ENCODE results near the gene USF2.
"Not testable (repeated sequence)": the region's sequence is repeated elsewhere in the genome, so short reads cannot be mapped to it uniquely, and the experiment has no call there.

Gene USF2

DNA sequence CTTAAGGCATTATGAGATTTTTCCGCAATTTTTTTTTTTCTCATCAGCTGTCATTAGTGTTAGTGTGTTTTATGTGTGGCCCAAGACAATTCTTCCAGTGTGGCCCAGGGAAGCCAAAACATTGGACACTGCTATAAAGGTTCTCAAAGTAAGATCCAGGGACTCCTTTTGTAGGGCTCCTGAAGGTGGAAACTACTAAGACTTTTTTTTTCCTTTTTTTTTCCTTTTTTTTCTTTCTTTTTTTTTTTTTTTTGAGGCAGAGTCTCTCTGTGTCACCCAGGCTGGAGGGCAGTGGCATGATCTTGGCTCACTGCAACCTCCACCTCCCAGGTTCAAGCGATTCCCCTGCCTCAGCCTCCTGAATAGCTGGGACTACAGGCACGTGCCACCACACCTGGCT is 16.7 kb downstream of the USF2 start:
- not testable (repeated sequence) for DNase-seq (ENCODE audit: low spot score)

DNA sequence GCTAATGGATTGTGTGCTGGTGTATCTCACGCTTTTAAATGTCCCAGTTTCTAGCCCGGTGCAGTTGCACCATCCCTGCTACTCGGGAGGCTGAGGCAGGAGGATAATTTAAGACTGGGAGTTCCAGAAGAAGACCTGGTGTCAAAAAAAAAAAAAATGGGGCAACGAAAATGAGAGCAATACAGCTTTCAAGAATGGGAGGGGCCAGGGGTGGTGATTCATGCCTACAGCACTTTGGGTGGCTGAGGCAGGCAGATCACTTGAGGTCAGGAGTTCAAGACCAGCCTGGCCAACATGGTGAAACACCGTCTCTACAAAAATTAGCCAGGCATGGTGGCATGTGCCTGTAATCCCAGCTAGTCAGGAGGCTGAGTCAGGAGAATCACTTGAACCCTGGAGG is 17.3 kb downstream of the USF2 start:
- DNase-seq (ENCODE audit: low spot score): not testable (repeated sequence)

DNA sequence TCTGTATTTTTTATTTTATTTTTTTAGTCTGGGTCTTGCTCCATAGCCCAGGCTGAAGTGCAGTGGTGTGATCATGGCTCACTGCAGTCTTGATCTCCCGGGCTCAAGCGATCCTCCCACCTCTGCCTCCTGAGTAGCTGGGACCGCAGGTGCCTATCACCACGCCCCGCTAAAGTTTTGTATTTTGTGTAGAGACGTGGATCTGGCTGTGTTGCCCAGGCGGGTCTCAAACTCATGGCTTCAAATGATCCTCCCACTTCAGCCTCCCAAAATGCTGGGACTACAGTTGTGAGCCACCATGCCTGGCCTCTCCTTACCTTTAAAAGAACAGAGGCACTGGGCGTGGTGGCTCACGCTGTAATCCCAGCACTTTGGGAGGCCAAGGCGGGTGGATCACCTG is 19.0 kb downstream of the USF2 start:
- no peak for DNase-seq (ENCODE audit: low spot score)

DNA sequence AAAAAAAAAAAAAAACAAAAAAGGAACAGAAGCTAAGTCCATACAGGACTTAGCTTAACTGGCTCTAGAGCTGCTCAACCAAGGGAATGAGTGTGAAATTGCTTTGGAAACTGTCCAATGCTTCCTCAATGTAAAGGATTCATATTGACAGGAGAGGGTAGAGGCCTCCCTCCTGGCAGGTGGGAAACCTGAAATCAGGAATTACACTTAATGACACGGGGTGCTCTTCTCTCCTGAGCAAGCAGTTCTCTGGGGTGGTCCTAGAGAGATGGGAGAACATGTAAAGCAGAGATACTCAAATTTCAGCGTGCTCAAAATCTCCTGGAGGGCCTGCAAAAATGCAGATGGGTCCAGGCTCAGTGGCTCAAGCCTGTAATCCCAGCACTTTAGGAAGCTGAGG is 19.6 kb downstream of the USF2 start:
- DNase-seq (ENCODE audit: low spot score): no peak

DNA sequence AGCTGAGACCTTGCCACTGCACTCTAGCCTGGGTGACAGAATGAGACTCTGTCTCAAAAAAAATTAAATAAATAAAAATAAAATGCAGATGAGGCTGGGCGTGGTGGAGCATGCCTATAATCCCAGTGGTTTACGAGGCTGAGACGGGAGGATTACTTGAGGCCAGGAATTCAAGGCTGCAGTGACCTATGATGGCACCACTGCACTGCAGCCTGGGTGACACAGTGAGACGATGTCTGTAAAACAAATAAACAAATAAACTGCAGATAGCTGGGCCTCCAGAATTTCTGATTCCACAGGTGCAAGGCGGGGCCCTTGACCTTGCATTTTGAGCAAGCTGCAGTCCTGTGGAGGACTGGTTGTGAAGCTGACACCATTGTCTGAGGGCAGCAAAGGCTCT is 20.1 kb downstream of the USF2 start:
- no peak for DNase-seq (ENCODE audit: low spot score)

DNA sequence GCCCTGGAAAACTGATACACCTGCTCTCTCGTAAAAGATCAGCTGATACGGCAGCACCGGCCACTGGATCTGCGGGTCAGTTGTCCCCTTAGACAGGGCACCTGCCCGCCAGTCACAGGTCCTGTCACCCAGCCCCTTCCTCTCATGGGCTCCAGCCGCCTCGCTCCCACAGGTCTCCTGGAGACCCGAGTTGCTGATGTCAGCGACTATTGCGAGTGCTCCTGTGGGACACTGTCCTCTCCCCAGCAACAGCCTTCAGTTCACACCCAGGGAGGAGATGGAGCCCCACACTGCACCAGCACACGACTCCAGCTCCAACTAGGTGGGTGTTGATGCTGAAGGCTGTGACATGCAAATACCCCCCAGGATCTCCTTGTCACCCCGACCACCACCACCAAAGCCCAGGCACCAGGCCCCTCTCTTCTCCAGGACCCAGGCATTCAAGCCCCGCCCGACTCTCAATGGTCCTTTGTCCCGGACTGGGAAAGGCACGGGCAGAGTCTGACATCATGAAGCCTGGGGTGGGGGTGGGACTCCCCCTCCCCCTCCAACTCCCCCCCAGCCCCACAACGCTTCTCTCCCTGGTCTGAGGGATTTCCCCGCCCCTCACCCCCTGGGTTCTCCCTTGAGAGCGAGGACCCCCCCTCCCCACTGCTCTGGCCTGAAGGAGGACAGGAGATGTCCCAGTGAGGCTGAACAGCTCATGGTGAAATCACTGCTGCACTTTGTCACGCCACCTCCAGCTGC is 21.8 kb downstream of the USF2 start:
- DNase-seq (ENCODE audit: low spot score): no peak

DNA sequence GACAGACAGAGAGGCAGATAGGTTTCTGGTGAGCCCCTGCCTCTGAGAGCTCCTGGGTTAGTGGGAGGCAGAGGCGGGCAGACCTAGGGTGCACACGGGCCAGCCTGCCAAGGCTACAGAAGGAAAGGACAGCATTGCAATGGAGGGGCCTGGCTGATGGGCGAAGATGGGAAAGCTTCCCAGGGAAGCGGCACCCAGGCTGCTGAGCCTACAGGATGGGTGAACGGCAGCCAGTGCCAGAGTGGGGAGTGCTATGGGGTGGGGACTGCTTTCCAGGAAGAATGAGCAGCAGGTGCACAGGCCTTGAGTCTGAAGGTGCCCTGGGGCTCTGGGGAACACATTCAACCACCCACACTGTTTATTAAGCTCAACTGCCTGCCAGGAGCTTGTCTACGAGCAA is 22.5 kb downstream of the USF2 start:
- no peak for DNase-seq (ENCODE audit: low spot score)

DNA sequence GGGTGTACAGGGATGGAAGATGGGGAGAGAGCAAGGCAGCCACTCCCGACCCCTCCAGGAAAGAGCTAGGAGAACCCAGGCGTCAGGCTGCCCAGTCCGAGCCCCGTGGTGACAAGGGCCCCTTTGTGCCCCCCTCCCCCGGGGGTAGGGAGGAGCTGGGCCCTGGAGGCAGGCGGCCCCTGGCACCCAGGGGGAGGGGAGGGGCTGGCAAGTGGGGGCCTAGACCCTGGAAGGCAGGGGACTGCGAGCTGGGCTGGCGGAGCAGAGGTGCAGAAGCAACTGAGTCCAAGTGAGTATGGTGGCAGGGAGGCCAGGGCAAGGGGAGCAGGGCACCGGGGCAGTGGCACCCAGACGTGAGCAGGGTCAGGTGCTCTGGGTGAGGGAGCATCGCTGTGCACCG is 23.2 kb downstream of the USF2 start, which contains the start of gene MAG:
Gene MAG, plus strand, starts transcription at position 246 of the 400 bp plus-strand sequence. CDS start 3,248 bp downstream, outside the sequence.
- no peak for DNase-seq (ENCODE audit: low spot score)

DNA sequence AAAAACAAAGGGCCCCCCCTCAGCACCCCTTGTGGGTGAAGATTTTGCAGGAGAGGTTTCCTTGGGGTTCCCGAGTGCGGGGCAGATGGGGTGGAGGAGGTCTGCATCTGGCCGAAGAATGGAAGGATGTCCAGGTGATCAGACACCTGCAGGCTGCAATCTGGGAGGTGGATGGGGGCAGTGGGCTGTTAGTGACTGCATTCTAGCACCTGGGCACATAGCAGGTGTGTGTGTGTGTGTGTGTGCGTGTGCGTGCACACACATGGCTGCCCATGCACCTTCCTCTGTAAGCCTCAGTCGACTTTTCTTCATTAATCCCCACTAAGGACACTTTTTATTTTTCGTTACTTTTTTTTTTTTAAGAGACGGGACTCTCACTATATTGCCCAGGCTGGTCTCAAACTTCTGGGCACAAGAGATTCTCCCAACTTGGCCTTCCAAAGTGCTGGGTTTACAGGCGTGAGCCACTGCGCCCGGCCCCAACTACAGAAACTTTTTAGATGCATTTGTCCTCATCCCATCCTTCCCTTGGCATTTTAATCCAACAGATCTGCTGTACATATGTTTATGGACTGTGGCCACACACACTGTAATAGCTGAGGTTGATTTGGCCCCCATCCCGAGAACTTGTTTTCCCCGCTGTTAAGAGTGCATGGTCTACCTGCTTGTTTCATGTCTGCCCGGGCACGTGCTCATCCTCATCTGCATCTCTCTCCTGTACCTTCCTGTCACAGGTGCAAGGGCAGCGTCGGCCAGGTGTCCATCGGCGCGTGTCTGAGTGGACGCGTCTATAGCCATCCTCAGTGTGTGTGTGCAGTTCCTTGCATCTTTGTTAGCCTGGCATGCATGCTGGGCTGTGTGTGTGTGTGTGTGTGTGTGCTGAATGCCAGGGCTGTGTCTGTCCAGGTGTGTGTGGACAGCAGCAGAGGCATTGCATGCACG is 23.9 kb downstream of the USF2 start:
- DNase-seq (ENCODE audit: low spot score): no peak

DNA sequence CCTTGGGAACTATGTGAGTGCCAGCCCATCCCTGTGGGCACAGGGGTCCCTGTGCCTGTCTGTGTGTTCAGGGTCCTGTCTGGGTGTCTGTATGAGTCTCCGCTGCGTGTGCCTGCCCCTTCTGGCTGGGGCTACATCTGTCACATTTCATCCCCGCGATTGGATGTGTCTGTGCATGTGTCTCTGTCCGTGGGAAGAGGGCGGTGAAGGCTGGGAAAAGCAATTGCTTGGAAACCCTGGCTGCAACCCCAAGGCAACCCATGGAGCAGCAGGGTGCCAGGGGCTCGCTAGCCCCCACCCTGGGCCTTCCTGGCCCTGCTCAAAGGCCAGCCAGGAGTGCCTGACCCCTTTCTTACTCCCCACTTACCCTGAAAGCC is 24.6 kb downstream of the USF2 start:
- DNase-seq (ENCODE audit: low spot score): no peak

DNA sequence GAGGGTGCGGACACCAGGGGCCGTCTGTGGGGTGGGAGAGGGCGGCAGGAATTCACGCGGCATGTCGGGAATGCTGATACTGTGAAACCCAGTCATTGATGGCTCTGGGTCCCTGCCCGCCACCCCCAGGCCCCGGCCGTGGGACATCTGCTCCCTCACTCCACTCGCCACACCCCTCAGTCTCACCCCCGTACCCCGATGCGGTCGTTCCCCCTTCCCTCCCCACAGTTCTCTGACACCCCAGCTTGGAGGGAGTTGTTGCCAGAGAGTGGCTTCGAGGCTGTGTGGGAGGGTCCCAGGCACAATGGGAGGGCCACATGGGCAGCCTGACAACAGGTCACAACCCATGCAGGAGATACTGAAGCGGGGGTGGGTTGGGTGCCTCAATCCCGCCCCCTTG is 25.0 kb downstream of the USF2 start:
- no peak for DNase-seq (ENCODE audit: low spot score)

DNA sequence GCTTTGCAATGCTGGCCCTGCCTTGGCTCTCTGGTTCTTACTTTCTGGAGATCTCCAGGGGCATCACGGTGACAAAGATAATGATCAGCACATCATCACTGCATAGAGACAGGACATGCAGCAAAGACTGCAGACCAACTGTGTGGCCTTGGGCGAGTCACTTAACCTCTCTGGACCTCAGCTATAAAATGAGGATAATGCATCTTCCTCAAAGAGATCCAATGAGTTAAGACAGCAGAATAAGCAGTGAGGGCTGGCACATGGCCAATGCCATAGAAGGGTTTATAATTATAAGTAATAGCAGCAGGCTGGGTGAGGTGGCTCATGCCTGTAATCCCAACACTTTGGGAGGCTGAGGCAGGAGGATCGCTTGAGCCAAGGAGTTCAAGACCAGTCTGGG is 25.6 kb downstream of the USF2 start:
- DNase-seq (ENCODE audit: low spot score): no peak

DNA sequence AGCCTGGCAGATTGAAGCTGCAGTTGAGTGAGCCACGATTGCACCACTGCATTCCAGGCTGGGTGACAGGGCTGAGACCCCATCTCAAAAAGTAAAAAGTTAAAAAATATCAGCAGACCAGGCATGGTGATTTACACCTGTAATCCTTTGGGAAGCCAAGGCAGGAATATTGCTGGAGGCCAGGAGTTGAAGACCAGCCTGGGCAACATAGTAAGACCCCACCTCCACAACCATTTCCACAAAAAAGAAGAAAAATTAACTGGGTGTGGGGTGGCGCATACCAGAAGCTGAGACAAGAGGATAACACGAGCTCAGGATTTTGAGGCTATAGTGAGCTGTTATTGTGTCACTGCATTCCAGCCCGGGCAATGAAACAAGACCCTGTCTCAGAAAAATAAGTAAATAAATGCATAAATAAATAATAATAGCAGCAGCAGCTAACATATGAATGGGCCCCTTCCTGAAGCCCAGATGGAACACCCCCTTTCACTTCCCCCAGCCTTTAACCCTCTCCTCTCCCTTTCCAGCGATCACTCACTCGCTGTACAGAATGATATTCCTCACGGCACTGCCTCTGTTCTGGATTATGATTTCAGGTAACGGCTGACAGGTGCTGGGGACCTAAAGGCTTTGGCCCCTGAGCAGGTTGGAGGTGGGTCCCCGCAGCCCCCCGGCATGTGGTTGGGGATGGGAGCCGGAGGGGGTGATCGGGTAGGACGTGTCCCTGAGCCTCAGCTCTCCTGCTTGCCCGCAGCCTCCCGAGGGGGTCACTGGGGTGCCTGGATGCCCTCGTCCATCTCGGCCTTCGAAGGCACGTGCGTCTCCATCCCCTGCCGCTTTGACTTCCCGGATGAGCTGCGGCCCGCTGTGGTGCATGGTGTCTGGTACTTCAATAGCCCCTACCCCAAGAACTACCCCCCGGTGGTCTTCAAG is 26.4 kb downstream of the USF2 start:
- no peak for DNase-seq (ENCODE audit: low spot score)

DNA sequence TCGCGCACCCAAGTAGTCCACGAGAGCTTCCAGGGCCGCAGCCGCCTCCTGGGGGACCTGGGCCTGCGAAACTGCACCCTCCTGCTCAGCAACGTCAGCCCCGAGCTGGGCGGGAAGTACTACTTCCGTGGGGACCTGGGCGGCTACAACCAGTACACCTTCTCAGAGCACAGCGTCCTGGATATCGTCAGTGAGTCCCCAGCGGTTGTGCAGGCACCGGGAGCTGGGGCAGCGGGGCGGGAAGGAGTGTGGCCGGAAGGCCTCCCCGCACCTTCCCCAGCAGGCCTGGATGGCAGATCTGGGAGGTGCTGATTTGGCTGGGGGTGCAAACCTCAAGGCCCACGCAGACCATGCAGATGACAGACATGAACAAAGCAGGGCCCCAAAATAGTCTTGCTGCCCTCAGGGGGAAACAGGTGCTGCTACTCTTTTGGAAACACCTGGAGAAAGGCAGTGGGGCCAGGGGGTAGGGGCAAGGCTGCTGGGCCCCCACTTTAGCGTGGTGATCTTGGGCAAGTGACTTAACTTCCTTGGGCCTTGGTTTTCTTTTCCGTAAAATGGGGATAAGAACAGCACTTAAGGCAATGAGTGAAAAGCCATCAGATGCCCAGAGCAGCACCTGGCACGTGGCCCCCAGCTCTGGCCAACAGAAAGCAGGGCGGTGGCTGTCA is 27.2 kb downstream of the USF2 start:
- DNase-seq (ENCODE audit: low spot score): no peak

DNA sequence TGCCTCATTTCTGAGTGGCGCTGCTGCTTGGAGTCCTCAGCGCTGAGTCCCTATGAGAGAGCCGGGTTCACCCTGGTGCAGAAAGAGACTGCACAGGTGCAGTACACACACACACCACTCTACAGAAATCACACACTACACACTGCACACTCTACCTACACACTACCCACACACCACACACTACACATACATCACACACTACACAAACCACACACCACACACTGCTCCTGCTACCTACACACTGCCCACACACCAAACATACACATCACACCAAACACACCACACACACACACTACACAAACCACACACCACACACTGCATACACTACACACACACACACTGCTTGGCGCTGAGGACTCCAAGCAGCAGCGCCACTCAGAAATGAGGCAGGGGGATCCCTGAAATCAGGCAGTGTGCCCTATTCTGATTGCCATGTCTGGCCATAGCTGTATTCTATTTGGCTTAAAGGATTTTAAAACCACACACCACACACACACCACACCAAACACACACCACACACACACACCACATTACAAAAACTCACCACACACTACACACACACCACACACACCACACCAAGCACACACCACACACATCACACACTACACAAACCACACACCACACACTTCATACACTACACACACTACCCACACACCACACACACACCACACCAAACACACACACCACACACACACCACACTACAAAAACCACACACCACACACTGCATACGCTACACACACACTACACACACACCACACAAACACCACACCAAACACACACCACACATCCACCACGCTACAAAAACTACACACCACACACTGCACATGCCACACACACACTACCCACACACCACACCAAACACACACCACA is 28.1 kb downstream of the USF2 start:
- no peak for DNase-seq (ENCODE audit: low spot score)

DNA sequence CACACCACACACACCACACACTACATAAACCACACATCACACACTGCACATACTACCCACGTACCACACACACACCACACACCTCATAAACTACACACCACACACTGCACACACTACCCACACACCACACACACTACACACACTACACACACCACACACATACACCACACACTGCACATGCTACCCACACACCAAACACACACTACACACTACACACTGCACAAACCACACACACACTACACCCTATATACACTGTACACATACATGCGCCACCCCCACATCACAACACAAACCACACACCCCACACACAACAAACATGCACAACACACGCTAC is 28.7 kb downstream of the USF2 start:
- no peak for DNase-seq (ENCODE audit: low spot score)

DNA sequence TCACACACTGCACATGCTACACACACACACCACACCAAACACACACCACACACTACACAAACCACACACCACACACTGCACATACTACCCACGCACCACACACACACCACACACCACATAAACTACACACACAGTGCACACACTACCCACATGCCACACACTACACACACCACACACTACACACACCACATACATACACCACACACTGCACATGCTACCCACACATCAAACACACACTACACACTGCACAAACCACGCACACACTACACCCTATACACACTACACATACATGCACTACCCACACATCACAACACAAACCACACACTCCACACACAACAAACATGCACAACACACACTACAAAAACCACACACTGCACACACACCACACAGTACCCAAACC is 29.2 kb downstream of the USF2 start:
- DNase-seq (ENCODE audit: low spot score): no peak

DNA sequence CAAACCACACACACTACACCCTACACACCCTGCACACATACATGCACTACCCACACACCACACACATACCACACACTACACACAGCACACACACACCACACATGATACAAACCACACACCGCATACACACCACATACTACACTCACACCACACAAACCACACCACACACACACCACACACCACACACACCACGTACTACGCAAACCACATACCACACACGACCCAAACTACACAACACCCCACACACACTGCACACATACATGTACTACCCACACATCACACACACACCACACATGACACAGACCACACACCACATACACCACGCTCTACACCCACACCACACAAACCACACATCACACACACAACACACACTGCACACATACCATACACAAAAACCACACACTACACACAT is 29.8 kb downstream of the USF2 start:
- DNase-seq (ENCODE audit: low spot score): no peak

DNA sequence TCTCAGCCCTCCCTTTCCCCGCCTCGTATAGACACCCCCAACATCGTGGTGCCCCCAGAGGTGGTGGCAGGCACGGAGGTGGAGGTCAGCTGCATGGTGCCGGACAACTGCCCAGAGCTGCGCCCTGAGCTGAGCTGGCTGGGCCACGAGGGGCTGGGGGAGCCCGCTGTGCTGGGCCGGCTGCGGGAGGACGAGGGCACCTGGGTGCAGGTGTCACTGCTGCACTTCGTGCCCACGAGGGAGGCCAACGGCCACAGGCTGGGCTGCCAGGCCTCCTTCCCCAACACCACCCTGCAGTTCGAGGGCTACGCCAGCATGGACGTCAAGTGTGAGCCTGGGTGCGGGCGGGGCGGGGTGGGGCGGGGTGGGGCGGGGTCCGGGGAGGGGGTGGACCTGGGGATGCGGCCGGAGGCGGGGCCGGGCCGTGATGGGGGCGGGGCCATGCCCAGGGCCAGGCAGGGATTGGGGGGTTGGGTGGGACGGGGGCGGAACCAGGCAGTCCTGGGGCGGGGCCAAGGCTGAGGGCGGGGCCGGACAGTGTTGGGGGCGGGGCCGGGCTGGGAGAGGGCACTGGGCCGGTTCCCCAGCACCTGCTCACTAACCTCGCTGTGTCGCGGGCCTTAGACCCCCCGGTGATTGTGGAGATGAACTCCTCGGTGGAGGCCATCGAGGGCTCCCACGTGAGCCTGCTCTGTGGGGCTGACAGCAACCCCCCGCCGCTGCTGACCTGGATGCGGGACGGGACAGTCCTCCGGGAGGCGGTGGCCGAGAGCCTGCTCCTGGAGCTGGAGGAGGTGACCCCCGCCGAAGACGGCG is 31.0 kb downstream of the USF2 start:
- DNase-seq (ENCODE audit: low spot score): no peak

DNA sequence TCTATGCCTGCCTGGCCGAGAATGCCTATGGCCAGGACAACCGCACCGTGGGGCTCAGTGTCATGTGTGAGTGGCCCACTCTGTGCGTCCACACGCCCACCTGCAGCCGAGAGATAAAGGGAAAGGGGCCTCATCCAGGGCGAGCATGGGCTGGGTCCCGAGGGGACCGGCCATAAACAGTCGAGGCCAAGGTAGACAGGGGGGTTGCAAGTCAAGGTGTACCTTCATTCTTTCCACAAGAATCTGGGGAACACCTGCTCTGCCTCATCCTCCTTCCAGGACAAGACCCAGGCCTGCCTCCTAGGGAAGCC is 31.5 kb downstream of the USF2 start:
- no peak for DNase-seq (ENCODE audit: low spot score)
